ENCODE data around the gene CCL11. TPM values are rescaled to one million over a fixed set of nuclear protein-coding genes. Genes with fewer than 3 reads are reported as not detected.

The CCL11 gene
- not detected in 2 replicates for total RNA-seq

- no peaks in the 10 kb centered on the region for H3K9me3 Mint-ChIP-seq
- H3K36me3 Mint-ChIP-seq (ENCODE audit: low read depth): no peaks in the 10 kb centered on the region
- peaks cover 36% of the 10 kb centered on the region for H3K27me3 Mint-ChIP-seq
- no peak within 1 kb of the TSS for H3K4me3 Mint-ChIP-seq
- intact Hi-C loops (cut with micrococcal nuclease): no loop called here
- H3K27ac Mint-ChIP-seq: no peak within 1 kb of the TSS
- peak; percentile 13 for DNase-seq
- no peaks in the 10 kb centered on the region for H3K4me1 Mint-ChIP-seq
These were observed at the start of gene CCL11 for GRCh38 chr17:34285286-34285792. CCL11 (plus strand) TSS chr17:34285742; CDS start chr17:34285809, 67 bp downstream.

DNA sequence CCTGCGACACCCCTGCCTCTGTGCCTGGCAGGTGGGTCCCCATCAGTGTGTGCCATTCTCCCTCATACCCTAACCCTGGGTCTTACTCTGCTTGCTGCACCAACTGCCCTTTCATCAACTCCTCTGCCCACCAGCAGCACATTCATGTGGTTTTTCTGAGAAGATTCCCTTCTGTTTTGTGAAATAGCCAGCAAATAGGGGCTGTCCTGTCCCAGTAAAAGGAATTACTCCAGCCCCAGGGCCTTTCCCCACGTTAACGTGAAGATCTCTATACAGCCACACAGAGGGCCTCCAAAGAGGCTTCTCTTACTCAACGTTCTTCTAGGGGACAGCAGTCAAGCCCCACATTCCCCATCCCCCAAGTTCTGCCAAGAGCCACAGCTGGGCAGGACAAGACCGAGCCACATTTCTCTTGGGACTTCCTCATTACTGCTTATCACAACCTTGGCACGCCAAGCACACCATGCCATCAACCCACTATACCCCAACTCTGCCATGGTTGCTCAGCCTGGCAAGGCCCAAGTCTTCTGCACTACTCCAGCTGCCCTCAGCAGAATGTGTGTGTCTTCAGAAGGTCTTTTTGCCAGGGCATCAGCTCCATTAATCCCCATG, 49.2 kb upstream of the CCL11 start:
- H3K27me3 Mint-ChIP-seq: peaks cover 8% of the 10 kb centered on the region
- DNase-seq: no peak
- intact Hi-C loops (cut with micrococcal nuclease): no loop called here
- peaks cover 2% of the 10 kb centered on the region for H3K4me1 Mint-ChIP-seq
- no peaks in the 10 kb centered on the region for H3K9me3 Mint-ChIP-seq
- H3K36me3 Mint-ChIP-seq (ENCODE audit: low read depth): no peaks in the 10 kb centered on the region
- no peak overlapping the region for H3K27ac Mint-ChIP-seq
- no peak overlapping the region for H3K4me3 Mint-ChIP-seq

- no peaks in the 10 kb centered on the region for H3K9me3 Mint-ChIP-seq
- peaks cover 2% of the 10 kb centered on the region for H3K4me1 Mint-ChIP-seq
- H3K27ac Mint-ChIP-seq: no peak overlapping the region
- intact Hi-C loops (cut with micrococcal nuclease): no loop called here
- H3K36me3 Mint-ChIP-seq (ENCODE audit: low read depth): no peaks in the 10 kb centered on the region
- DNase-seq: no peak
- H3K27me3 Mint-ChIP-seq: peaks cover 6% of the 10 kb centered on the region
- no peak overlapping the region for H3K4me3 Mint-ChIP-seq
These were observed 48.1 kb upstream of the CCL11 start for GRCh38 chr17:34237458-34237857.

- intact Hi-C loops (cut with micrococcal nuclease): no loop called here
- H3K9me3 Mint-ChIP-seq: no peaks in the 10 kb centered on the region
- H3K27ac Mint-ChIP-seq: no peak overlapping the region
- H3K4me1 Mint-ChIP-seq: peaks cover 2% of the 10 kb centered on the region
- H3K4me3 Mint-ChIP-seq: no peak overlapping the region
- H3K27me3 Mint-ChIP-seq: peaks cover 6% of the 10 kb centered on the region
- DNase-seq: no peak
- H3K36me3 Mint-ChIP-seq (ENCODE audit: low read depth): no peaks in the 10 kb centered on the region
These were observed 44.5 kb upstream of the CCL11 start for GRCh38 chr17:34241062-34241461.

- no peak overlapping the region for H3K4me3 Mint-ChIP-seq
- DNase-seq: no peak
- no peaks in the 10 kb centered on the region for H3K9me3 Mint-ChIP-seq
- H3K4me1 Mint-ChIP-seq: peaks cover 2% of the 10 kb centered on the region
- no peaks in the 10 kb centered on the region for H3K36me3 Mint-ChIP-seq (ENCODE audit: low read depth)
- intact Hi-C loops (cut with micrococcal nuclease): no loop called here
- H3K27ac Mint-ChIP-seq: no peak overlapping the region
- H3K27me3 Mint-ChIP-seq: peaks cover 9% of the 10 kb centered on the region
These were observed 42.8 kb upstream of the CCL11 start for GRCh38 chr17:34242587-34243363.

GRCh38 chr17:34243364-34244320, 41.9 kb upstream of the CCL11 start:
- Mint-ChIP-seq H3K4me3 (no peak overlapping the region), H3K9me3 (no peaks in the 10 kb centered on the region), H3K27me3 (peaks cover 9% of the 10 kb centered on the region), H3K4me1 (peaks cover 2% of the 10 kb centered on the region), H3K27ac (no peak overlapping the region), H3K36me3 (ENCODE audit: low read depth) (no peaks in the 10 kb centered on the region)
- no peak for DNase-seq
- intact Hi-C loops (cut with micrococcal nuclease): no loop called here

DNA sequence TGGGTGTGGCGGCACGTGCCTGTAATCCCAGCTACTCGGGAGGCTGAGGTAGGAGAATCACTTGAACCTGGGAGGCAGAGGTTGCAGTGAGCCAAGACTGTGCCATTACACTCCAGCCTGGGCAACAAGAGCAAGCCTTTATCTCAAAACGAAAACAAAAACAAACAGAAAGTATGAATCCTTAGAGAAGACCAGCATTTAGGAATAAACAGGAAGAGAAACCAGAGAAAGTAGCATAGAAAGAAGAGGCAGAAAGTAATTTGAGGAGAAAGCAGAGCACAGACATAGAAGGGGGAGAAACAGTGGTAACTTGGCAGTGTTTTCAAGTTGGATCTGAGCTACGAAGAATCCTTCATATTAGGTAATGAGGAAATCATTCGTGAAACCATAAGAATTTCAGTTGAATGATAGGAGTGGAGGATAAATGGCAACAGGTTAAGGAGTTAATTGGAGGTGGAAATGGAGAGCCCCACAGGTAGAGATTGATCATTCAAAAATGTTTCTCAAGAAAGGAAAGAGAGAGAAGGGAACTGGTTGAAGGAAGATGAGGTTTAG, 40.1 kb upstream of the CCL11 start:
- Mint-ChIP-seq H3K4me1 (peaks cover under 1% of the 10 kb centered on the region), H3K36me3 (ENCODE audit: low read depth) (no peaks in the 10 kb centered on the region), H3K27me3 (peaks cover 4% of the 10 kb centered on the region), H3K27ac (no peak overlapping the region), H3K4me3 (no peak overlapping the region), H3K9me3 (no peaks in the 10 kb centered on the region)
- intact Hi-C loops (cut with micrococcal nuclease): no loop called here
- DNase-seq: no peak

DNA sequence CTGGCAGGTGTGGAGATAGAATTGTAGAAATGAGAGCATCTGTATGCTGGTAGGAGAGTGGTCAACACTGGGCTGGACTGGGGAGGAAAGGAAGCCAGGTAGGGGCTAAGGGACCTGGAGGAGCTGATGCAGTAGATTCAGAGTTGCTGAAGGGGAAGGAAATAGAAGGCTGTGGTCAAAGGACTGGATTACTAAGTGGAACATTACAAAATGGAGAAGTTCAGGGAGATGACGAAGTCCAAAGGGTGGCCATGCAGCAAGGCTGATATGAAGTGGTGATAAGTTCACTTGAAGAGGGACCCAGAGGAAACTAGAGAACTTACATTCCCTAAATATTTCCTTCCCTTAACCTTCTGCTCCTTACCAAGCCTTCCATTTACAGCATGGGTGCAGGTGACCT, 39.1 kb upstream of the CCL11 start:
- no peak overlapping the region for H3K4me3 Mint-ChIP-seq
- H3K4me1 Mint-ChIP-seq: no peaks in the 10 kb centered on the region
- H3K27me3 Mint-ChIP-seq: peaks cover 5% of the 10 kb centered on the region
- no peak overlapping the region for H3K27ac Mint-ChIP-seq
- intact Hi-C loops (cut with micrococcal nuclease): no loop called here
- H3K9me3 Mint-ChIP-seq: no peaks in the 10 kb centered on the region
- no peak for DNase-seq
- H3K36me3 Mint-ChIP-seq (ENCODE audit: low read depth): no peaks in the 10 kb centered on the region

- H3K9me3 Mint-ChIP-seq: no peaks in the 10 kb centered on the region
- H3K4me1 Mint-ChIP-seq: no peaks in the 10 kb centered on the region
- H3K27me3 Mint-ChIP-seq: peaks cover 5% of the 10 kb centered on the region
- H3K4me3 Mint-ChIP-seq: no peak overlapping the region
- intact Hi-C loops (cut with micrococcal nuclease): no loop called here
- H3K36me3 Mint-ChIP-seq (ENCODE audit: low read depth): no peaks in the 10 kb centered on the region
- DNase-seq: no peak
- no peak overlapping the region for H3K27ac Mint-ChIP-seq
These were observed 38.7 kb upstream of the CCL11 start for GRCh38 chr17:34246881-34247280.

- no peak for DNase-seq
- H3K27ac Mint-ChIP-seq: no peak overlapping the region
- peaks cover 9% of the 10 kb centered on the region for H3K27me3 Mint-ChIP-seq
- intact Hi-C loops (cut with micrococcal nuclease): no loop called here
- H3K9me3 Mint-ChIP-seq: no peaks in the 10 kb centered on the region
- H3K4me3 Mint-ChIP-seq: no peak overlapping the region
- H3K4me1 Mint-ChIP-seq: no peaks in the 10 kb centered on the region
- no peaks in the 10 kb centered on the region for H3K36me3 Mint-ChIP-seq (ENCODE audit: low read depth)
These were observed 37.0 kb upstream of the CCL11 start for GRCh38 chr17:34248511-34249024.

DNA sequence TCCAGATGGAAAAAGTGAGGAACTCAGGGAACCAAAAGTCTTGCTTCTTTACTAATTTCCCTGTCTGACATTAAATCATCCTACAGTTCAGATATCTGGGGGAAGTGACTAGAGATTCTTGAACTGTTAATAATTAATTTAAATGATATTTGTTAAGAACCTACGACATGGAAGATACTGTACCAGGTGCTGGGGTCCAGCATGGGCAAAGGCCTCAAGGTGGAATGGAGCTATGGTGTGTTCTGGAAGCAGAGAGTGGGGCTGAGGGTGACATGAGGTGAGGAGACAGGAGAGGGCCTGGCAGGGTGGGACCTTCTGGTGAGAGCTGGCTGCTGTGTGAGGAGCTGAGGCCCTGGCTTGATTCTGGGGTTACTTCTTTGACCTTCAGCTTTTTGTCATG, 36.5 kb upstream of the CCL11 start:
- no peak for DNase-seq
- H3K9me3 Mint-ChIP-seq: no peaks in the 10 kb centered on the region
- no peak overlapping the region for H3K4me3 Mint-ChIP-seq
- H3K4me1 Mint-ChIP-seq: no peaks in the 10 kb centered on the region
- H3K27ac Mint-ChIP-seq: no peak overlapping the region
- no peaks in the 10 kb centered on the region for H3K36me3 Mint-ChIP-seq (ENCODE audit: low read depth)
- intact Hi-C loops (cut with micrococcal nuclease): no loop called here
- H3K27me3 Mint-ChIP-seq: peaks cover 13% of the 10 kb centered on the region

- H3K27me3 Mint-ChIP-seq: peaks cover 17% of the 10 kb centered on the region
- no peak overlapping the region for H3K27ac Mint-ChIP-seq
- no peaks in the 10 kb centered on the region for H3K9me3 Mint-ChIP-seq
- DNase-seq: no peak
- H3K36me3 Mint-ChIP-seq (ENCODE audit: low read depth): no peaks in the 10 kb centered on the region
- H3K4me1 Mint-ChIP-seq: no peaks in the 10 kb centered on the region
- intact Hi-C loops (cut with micrococcal nuclease): no loop called here
- no peak overlapping the region for H3K4me3 Mint-ChIP-seq
These were observed 36.1 kb upstream of the CCL11 start for GRCh38 chr17:34249478-34249877.

- Mint-ChIP-seq H3K9me3 (no peaks in the 10 kb centered on the region), H3K27ac (no peak overlapping the region), H3K36me3 (ENCODE audit: low read depth) (no peaks in the 10 kb centered on the region), H3K27me3 (peaks cover 27% of the 10 kb centered on the region), H3K4me1 (peaks cover 5% of the 10 kb centered on the region), H3K4me3 (no peak overlapping the region)
- intact Hi-C loops (cut with micrococcal nuclease): no loop called here
- DNase-seq: no peak
These were observed 34.4 kb upstream of the CCL11 start for GRCh38 chr17:34251186-34251585.
